Spleen (tissue), 7 donors: ENCODE data around the gene CNBD2.
"Not testable (repeated sequence)": the region's sequence is repeated elsewhere in the genome, so short reads cannot be mapped to it uniquely, and the experiment has no call there.

ENCODE experiments used
- POLR2A ChIP-seq, 3 donors: fragments of 450-650 bp; IDR thresholded peaks; one replicate each; pipeline ENCODE4 v1.5.1; 2017; ENCODE audit warnings: antibody characterized with exemption in 3 of 3, mild to moderate bottlenecking in 1 of 3
- POLR2AphosphoS5 ChIP-seq, 3 donors: sonication (generic); formaldehyde crosslinking; IDR thresholded peaks; one replicate each; pipeline ENCODE4 v1.5.1; 2017; ENCODE audit warnings: antibody characterized with exemption in 3 of 3
- TF ChIP-seq, protein P1 (sequence below), 11 experiments: fragments of 200-600 bp in 7 of 11; fragments of 450-650 bp in 4 of 11; sonication (generic) in 4 of 11; IDR thresholded peaks in 8 of 11; conservative IDR thresholded peaks in 3 of 11; 1 replicate in 7 of 11; 2 replicates in 4 of 11; pipeline versions ENCODE4 v1.4.0 to v1.8.0; 2016 to 2021; ENCODE audit warnings: antibody characterized with exemption in 11 of 11, inconsistent platforms in 4 of 11, mild to moderate bottlenecking in 1 of 11
- donor health status: DM: no; HTN: no; CAD: no; lungs with moderate emphysema.
- donor health status: DM: no; HTN: no; CAD: no.
- donor health status: DM: no; HTN: no; CAD: no.

DNA sequence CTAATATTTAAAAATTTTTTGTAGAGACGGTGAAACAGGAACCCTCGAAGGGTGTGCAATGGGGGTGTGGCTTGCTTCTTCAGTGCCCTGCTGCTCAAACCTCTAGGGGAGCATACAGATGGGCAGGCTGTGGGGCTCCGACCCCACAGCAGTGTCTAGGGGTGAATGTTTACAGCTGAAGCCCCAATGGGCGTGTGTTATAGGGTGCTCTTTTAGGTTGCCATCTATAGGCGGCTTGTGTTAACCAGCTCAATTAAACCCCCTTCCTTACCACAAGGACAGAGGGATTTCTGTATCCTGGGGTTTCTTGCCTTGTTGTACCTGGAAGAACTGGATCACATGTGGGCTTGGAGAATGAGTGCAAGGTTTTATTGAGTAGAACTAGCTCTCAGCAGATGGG is 109.4 kb downstream of the CNBD2 start:
- TF ChIP-seq, protein P1, sequence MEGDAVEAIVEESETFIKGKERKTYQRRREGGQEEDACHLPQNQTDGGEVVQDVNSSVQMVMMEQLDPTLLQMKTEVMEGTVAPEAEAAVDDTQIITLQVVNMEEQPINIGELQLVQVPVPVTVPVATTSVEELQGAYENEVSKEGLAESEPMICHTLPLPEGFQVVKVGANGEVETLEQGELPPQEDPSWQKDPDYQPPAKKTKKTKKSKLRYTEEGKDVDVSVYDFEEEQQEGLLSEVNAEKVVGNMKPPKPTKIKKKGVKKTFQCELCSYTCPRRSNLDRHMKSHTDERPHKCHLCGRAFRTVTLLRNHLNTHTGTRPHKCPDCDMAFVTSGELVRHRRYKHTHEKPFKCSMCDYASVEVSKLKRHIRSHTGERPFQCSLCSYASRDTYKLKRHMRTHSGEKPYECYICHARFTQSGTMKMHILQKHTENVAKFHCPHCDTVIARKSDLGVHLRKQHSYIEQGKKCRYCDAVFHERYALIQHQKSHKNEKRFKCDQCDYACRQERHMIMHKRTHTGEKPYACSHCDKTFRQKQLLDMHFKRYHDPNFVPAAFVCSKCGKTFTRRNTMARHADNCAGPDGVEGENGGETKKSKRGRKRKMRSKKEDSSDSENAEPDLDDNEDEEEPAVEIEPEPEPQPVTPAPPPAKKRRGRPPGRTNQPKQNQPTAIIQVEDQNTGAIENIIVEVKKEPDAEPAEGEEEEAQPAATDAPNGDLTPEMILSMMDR (IDR thresholded peaks at IDR 0.05 in 8 of 11, conservative IDR thresholded peaks at IDR 0.05 in 3 of 11), result not testable (repeated sequence)
- TF ChIP-seq POLR2A, POLR2AphosphoS5 (IDR thresholded peaks at IDR 0.05): not testable (repeated sequence)
